Parathyroid adenoma (tissue), 2 donors: ENCODE data around the gene SMARCD2.

Experiments
- H2AFZ ChIP-seq: fragments of 300-600 bp; sonication (generic); one replicate; pipeline ENCODE4 v1.7.0; 2017; ENCODE audit warnings: antibody characterized with exemption, mild to moderate bottlenecking
- H3K27ac ChIP-seq: fragments of 300-600 bp; sonication (generic); one replicate; pipeline ENCODE4 v1.7.0; 2017
- H3K27me3 ChIP-seq: fragments of 300-600 bp; sonication (generic); one replicate; pipeline ENCODE4 v1.7.0; 2017; ENCODE audit warnings: low read length; ENCODE audit not compliant: control insufficient read depth, insufficient read depth
- H3K36me3 ChIP-seq: fragments of 300-600 bp; sonication (generic); one replicate; pipeline ENCODE4 v1.7.0; 2017; ENCODE audit warnings: low read length; ENCODE audit not compliant: control insufficient read depth, insufficient read depth
- H3K4me1 ChIP-seq: fragments of 300-600 bp; sonication (generic); one replicate; pipeline ENCODE4 v1.7.0; 2017; ENCODE audit warnings: control low read depth
- H3K4me2 ChIP-seq: fragments of 300-600 bp; sonication (generic); one replicate; pipeline ENCODE4 v1.7.0; 2017; ENCODE audit warnings: low read length
- H3K4me3 ChIP-seq: fragments of 300-600 bp; sonication (generic); one replicate; pipeline ENCODE4 v1.7.0; 2017; ENCODE audit warnings: low read depth, low read length
- H3K79me2 ChIP-seq: fragments of 300-600 bp; sonication (generic); one replicate; pipeline ENCODE4 v1.7.0; 2017; ENCODE audit warnings: control low read depth
- H3K9ac ChIP-seq: fragments of 300-600 bp; sonication (generic); one replicate; pipeline ENCODE4 v1.7.0; 2017; ENCODE audit warnings: mild to moderate bottlenecking
- H3K9me3 ChIP-seq: fragments of 300-600 bp; sonication (generic); one replicate; pipeline ENCODE4 v1.7.0; 2017; ENCODE audit warnings: low read length; ENCODE audit not compliant: control insufficient read depth
- CTCF ChIP-seq: fragments of 300-600 bp; sonication (generic); IDR thresholded peaks from one replicate; pipeline ENCODE4 v1.7.0; 2017; ENCODE audit warnings: antibody characterized with exemption, mild to moderate bottlenecking
- donor health status: primary hyperparathyroidism.

Gene SMARCD2

GRCh38 chr17:63833026-63833740 is 9.3 kb downstream of the SMARCD2 start:
- H3K27ac ChIP-seq, result no peak overlapping the region

GRCh38 chr17:63832455-63832854 is 10.0 kb downstream of the SMARCD2 start:
- Histone ChIP-seq H3K9me3 (no peaks in the 10 kb centered on the region), H2AFZ (no peak overlapping the region), H3K27ac (no peak overlapping the region), H3K4me3 (no peak overlapping the region), H3K4me2 (no peak overlapping the region), H3K79me2 (peaks cover 15% of the 10 kb centered on the region), H3K9ac (no peak overlapping the region), H3K36me3 (no peaks in the 10 kb centered on the region), H3K4me1 (peaks cover 22% of the 10 kb centered on the region), H3K27me3 (no peaks in the 10 kb centered on the region)
- no peak for TF ChIP-seq CTCF

More at GRCh38 chr17:63833026-63833740, 9.3 kb downstream of the SMARCD2 start:
- Histone ChIP-seq H3K27me3 (no peaks in the 10 kb centered on the region), H3K4me3 (no peak overlapping the region), H3K79me2 (peaks cover 18% of the 10 kb centered on the region), H3K4me2 (no peak overlapping the region), H3K36me3 (no peaks in the 10 kb centered on the region), H3K9me3 (no peaks in the 10 kb centered on the region), H2AFZ (no peak overlapping the region), H3K4me1 (peaks cover 20% of the 10 kb centered on the region), H3K9ac (no peak overlapping the region)
- no peak for TF ChIP-seq CTCF

DNA sequence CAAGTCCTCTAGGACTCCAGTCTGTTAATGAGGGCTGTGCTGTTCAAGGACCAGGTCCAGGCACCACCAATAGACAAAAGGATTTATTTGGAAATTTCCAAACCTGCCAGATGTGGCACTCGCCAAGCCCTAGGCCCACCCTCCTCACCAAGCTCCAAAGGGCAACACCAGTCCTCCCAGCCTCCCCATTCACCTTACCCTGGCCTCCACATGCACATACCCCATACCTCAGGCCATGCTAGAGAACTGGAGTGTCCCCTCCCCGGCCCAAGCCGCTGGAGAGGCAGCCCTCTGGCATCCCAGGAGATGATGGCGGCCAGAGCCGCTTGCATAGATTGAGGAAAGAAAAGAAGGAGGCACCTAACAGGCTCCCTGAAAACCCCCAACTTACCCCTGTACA is 10.5 kb downstream of the SMARCD2 start:
- no peaks in the 10 kb centered on the region for H3K27me3 ChIP-seq
- H3K4me3 ChIP-seq, result no peak overlapping the region
- no peak overlapping the region for H2AFZ ChIP-seq
- H3K4me2 ChIP-seq, result no peak overlapping the region
- no peaks in the 10 kb centered on the region for H3K9me3 ChIP-seq
- H3K27ac ChIP-seq, result no peak overlapping the region
- H3K4me1 ChIP-seq, result peaks cover 22% of the 10 kb centered on the region
- TF ChIP-seq CTCF, result no peak
- peaks cover 10% of the 10 kb centered on the region for H3K79me2 ChIP-seq
- no peak overlapping the region for H3K9ac ChIP-seq
- H3K36me3 ChIP-seq, result no peaks in the 10 kb centered on the region

GRCh38 chr17:63831505-63831904 is 11.0 kb downstream of the SMARCD2 start:
- no peak for TF ChIP-seq CTCF
- no peaks in the 10 kb centered on the region for H3K9me3 ChIP-seq
- no peak overlapping the region for H3K9ac ChIP-seq
- peaks cover 11% of the 10 kb centered on the region for H3K79me2 ChIP-seq
- no peak overlapping the region for H3K4me2 ChIP-seq
- H3K4me1 ChIP-seq, result peaks cover 22% of the 10 kb centered on the region
- no peak overlapping the region for H3K27ac ChIP-seq
- H2AFZ ChIP-seq, result no peak overlapping the region
- no peak overlapping the region for H3K4me3 ChIP-seq
- H3K27me3 ChIP-seq, result no peaks in the 10 kb centered on the region
- no peaks in the 10 kb centered on the region for H3K36me3 ChIP-seq
